Activated CD8-positive, alpha-beta T cell treated with anti-CD3 and anti-CD28 coated beads for 36 hours (primary cell): ENCODE measurements around the gene GPR18. TPM values are rescaled to one million over a fixed set of nuclear protein-coding genes. Genes with fewer than 3 reads are reported as not detected.

Source experiments
- ATAC-seq: fragments of 200-7000 bp; cut with Tn5 transposase; one replicate; pipeline ENCODE4 v1.10.0; 2021; ENCODE audit warnings: mild to moderate bottlenecking, moderate library complexity
- CTCF ChIA-PET: fragments of 350-600 bp; sonication (Branson Sonifier 250); formaldehyde crosslinking; loops from one replicate; lab custom pipeline; 2021; ENCODE audit warnings: antibody characterized with exemption; lab: Charles Lee
- POLR2A ChIA-PET: fragments of 350-600 bp; sonication (Branson Sonifier 250); formaldehyde crosslinking; loops from one replicate; lab custom pipeline; 2021; ENCODE audit warnings: antibody characterized with exemption; lab: Charles Lee
- DNase-seq: peaks from one replicate; pipeline ENCODE4 v3.0.0-alpha.2; 2020
- H3K27ac Mint-ChIP-seq: one replicate; pipeline ENCODE4 v1.8.0; 2021; ENCODE audit warnings: mild to moderate bottlenecking, mixed read lengths
- H3K27me3 Mint-ChIP-seq: one replicate; pipeline ENCODE4 v1.8.0; 2021; ENCODE audit warnings: mixed read lengths
- H3K36me3 Mint-ChIP-seq: one replicate; pipeline ENCODE4 v1.8.0; 2021; ENCODE audit warnings: low read depth, mixed read lengths
- H3K4me1 Mint-ChIP-seq: one replicate; pipeline ENCODE4 v1.8.0; 2021; ENCODE audit warnings: low read depth, mixed read lengths
- H3K4me3 Mint-ChIP-seq: one replicate; pipeline ENCODE4 v1.8.0; 2021; ENCODE audit warnings: mild to moderate bottlenecking, moderate library complexity, mixed read lengths
- H3K9me3 Mint-ChIP-seq: one replicate; pipeline ENCODE4 v1.8.0; 2021; ENCODE audit warnings: mixed read lengths
- CTCF ChIP-seq: fragments of 200-600 bp; IDR thresholded peaks from one replicate; pipeline ENCODE4 v1.8.0; 2022; ENCODE audit warnings: antibody characterized with exemption, mild to moderate bottlenecking
- intact Hi-C: fragments of 100-400 bp; cut with micrococcal nuclease; formaldehyde crosslinking; loops from one replicate; pipeline ENCODE4 v1.10.0; 2022
- total RNA-seq, 2 experiments: library from RNA; stranded (reverse); gene quantifications; one replicate each; pipeline ENCODE4 v1.2.3, GENCODE V29; 2021

Gene GPR18
- total RNA-seq, 2 experiments from 2014 or later, result 11.4 to 11.6 TPM

GRCh38 chr13:99205621-99206220 lies 52.5 kb downstream of the GPR18 start:
- no peaks in the 10 kb centered on the region for H3K27me3 Mint-ChIP-seq
- ChIA-PET POLR2A (interaction anchor here (1.4 to 10.0 kb wide), 2 partner anchors 11 to 52 kb away, joined by 3 to 91 read pairs; no protein-coding TSS in a partner anchor), CTCF (interaction anchor here (0.9 to 12.7 kb wide), 7 partner anchors 9 to 62 kb away, joined by 3 to 168 read pairs (median 4); partner anchors contain the start of gene GPR18)
- peak overlapping the region; percentile 2 for H3K27ac Mint-ChIP-seq
- intact Hi-C loops, result loop anchor here (2.0 kb wide), 1 partner anchor 53 kb away; the partner anchor contains the start of gene GPR18
- H3K36me3 Mint-ChIP-seq, result peaks cover 57% of the 10 kb centered on the region
- no peak for DNase-seq
- H3K4me1 Mint-ChIP-seq, result peaks cover 77% of the 10 kb centered on the region
- no peaks in the 10 kb centered on the region for H3K9me3 Mint-ChIP-seq
- TF ChIP-seq CTCF, result no peak
- ATAC-seq, result no peak
- no peak overlapping the region for H3K4me3 Mint-ChIP-seq

Other genes starting within 250 kb of the GPR18 start
- 10 to 100 TPM; 63.7 to 68.4 TPM for gene UBAC2, start 57.5 kb downstream of the GPR18 start, total RNA-seq
- gene GPR183, start 49.0 kb upstream of the GPR18 start, total RNA-seq, result 10 to 100 TPM in 1 of 2 experiments, 1 to 10 TPM in 1; 8.6 to 10.0 TPM
- gene TM9SF2, start 243.1 kb upstream of the GPR18 start, total RNA-seq, result 10 to 100 TPM; 48.0 to 48.1 TPM